BLaER1 (cell line): ENCODE measurements around the gene CROCC.
A peak's percentile ranks its signal among the peaks of the same experiment; 100 is the strongest.
"Not testable (repeated sequence)": the region's sequence is repeated elsewhere in the genome, so short reads cannot be mapped to it uniquely, and the experiment has no call there.

Experiments used
- H3K27ac ChIP-seq: shearing (Covaris generic); formaldehyde crosslinking; 2 replicates; pipeline ENCODE4 v1.8.1; 2022
- H3K27me3 ChIP-seq: shearing (Covaris generic); formaldehyde crosslinking; 2 replicates; pipeline ENCODE4 v1.8.1; 2022
- H3K36me3 ChIP-seq: shearing (Covaris generic); formaldehyde crosslinking; 2 replicates; pipeline ENCODE4 v1.8.1; 2022
- H3K4me1 ChIP-seq: shearing (Covaris generic); formaldehyde crosslinking; 2 replicates; pipeline ENCODE4 v1.8.1; 2022
- H3K4me2 ChIP-seq: shearing (Covaris generic); formaldehyde crosslinking; 2 replicates; pipeline ENCODE4 v1.8.1; 2022
- H3K4me3 ChIP-seq: shearing (Covaris generic); formaldehyde crosslinking; 2 replicates; pipeline ENCODE4 v1.8.1; 2022
- H3K9ac ChIP-seq: shearing (Covaris generic); formaldehyde crosslinking; 2 replicates; pipeline ENCODE4 v1.8.1; 2022
- H3K9me3 ChIP-seq: shearing (Covaris generic); formaldehyde crosslinking; 2 replicates; pipeline ENCODE4 v1.8.1; 2022
- H4K20me1 ChIP-seq: shearing (Covaris generic); formaldehyde crosslinking; 2 replicates; pipeline ENCODE4 v1.8.1; 2022
- Cebpa-rat ChIP-seq: shearing (Covaris generic); IDR thresholded peaks from 2 replicates; pipeline ENCODE4 v1.8.1; 2022

Gene CROCC

GRCh38 chr1:16913181-16913832 lies 8.4 kb upstream of the CROCC start:
- H3K9ac ChIP-seq, result peak overlapping the region; percentile 86
- H3K4me3 ChIP-seq, result peak overlapping the region; percentile 86
- H3K9me3 ChIP-seq, result no peaks in the 10 kb centered on the region
- no peaks in the 10 kb centered on the region for H4K20me1 ChIP-seq
- H3K36me3 ChIP-seq, result no peaks in the 10 kb centered on the region; the same call in 1 of the 2 replicates
- H3K4me2 ChIP-seq, result peak overlapping the region; percentile 96
- H3K4me1 ChIP-seq, result peaks cover 40% of the 10 kb centered on the region
- H3K27me3 ChIP-seq, result no peaks in the 10 kb centered on the region
- peak overlapping the region; percentile 62 for H3K27ac ChIP-seq
- no peak for TF ChIP-seq Cebpa-rat

- Histone ChIP-seq H3K4me1 (peaks cover 39% of the 10 kb centered on the region), H3K27me3 (no peaks in the 10 kb centered on the region), H3K36me3 (no peaks in the 10 kb centered on the region), H3K9me3 (no peaks in the 10 kb centered on the region), H3K4me3 (peak overlapping the region; percentile 86), H3K27ac (peak overlapping the region; percentile 86), H3K9ac (peak overlapping the region; percentile 86), H3K4me2 (peak overlapping the region; percentile 96), H4K20me1 (no peaks in the 10 kb centered on the region)
- TF ChIP-seq Cebpa-rat, result no peak
Observed at GRCh38 chr1:16913833-16914662, 7.7 kb upstream of the CROCC start.

GRCh38 chr1:16914928-16915626 lies 6.7 kb upstream of the CROCC start:
- Histone ChIP-seq H3K4me2 (peak overlapping the region; percentile 96), H3K4me1 (peaks cover 36% of the 10 kb centered on the region), H3K9ac (peak overlapping the region; percentile 86), H3K27ac (peak overlapping the region; percentile 86; the same call in 1 of the 2 replicates), H3K4me3 (peak overlapping the region; percentile 86)
- H4K20me1 ChIP-seq, H3K9me3 ChIP-seq, H3K36me3 ChIP-seq, H3K27me3 ChIP-seq: not testable (repeated sequence)

GRCh38 chr1:16915627-16915973 lies 6.1 kb upstream of the CROCC start:
- H3K4me3 ChIP-seq, result no peak overlapping the region
- H3K4me2 ChIP-seq, result peak overlapping the region; percentile 96; the same call in 1 of the 2 replicates
- no peaks in the 10 kb centered on the region for H3K9me3 ChIP-seq
- no peak for TF ChIP-seq Cebpa-rat
- no peaks in the 10 kb centered on the region for H3K27me3 ChIP-seq
- H4K20me1 ChIP-seq, result no peaks in the 10 kb centered on the region
- H3K9ac ChIP-seq, result 0 out of 2 replicates have a peak overlapping the region, but pooled peaks have one; percentile 86
- no peak overlapping the region for H3K27ac ChIP-seq
- H3K36me3 ChIP-seq, result no peaks in the 10 kb centered on the region
- peaks cover 34% of the 10 kb centered on the region for H3K4me1 ChIP-seq

GRCh38 chr1:16916036-16916880 lies 5.5 kb upstream of the CROCC start:
- not testable (repeated sequence) for H3K4me3 ChIP-seq, H3K36me3 ChIP-seq, H3K9ac ChIP-seq, H3K9me3 ChIP-seq, H3K4me2 ChIP-seq, H3K27ac ChIP-seq, H3K27me3 ChIP-seq, H4K20me1 ChIP-seq
- H3K4me1 ChIP-seq, result peaks cover 37% of the 10 kb centered on the region

- no peak for TF ChIP-seq Cebpa-rat
- no peak overlapping the region for H3K9ac ChIP-seq
- H3K4me1 ChIP-seq, result peaks cover 34% of the 10 kb centered on the region
- H3K4me3 ChIP-seq, result no peak overlapping the region
- peaks cover 12% of the 10 kb centered on the region; the same call in 1 of the 2 replicates for H4K20me1 ChIP-seq
- no peaks in the 10 kb centered on the region for H3K9me3 ChIP-seq
- H3K4me2 ChIP-seq, result no peak overlapping the region
- no peak overlapping the region for H3K27ac ChIP-seq
- H3K27me3 ChIP-seq, result no peaks in the 10 kb centered on the region
- H3K36me3 ChIP-seq, result no peaks in the 10 kb centered on the region
Observed at GRCh38 chr1:16918371-16918770, 3.4 kb upstream of the CROCC start.

- not testable (repeated sequence) for H3K9me3 ChIP-seq, H3K4me3 ChIP-seq, H3K9ac ChIP-seq, H3K27ac ChIP-seq, H3K27me3 ChIP-seq, H3K4me2 ChIP-seq, H3K36me3 ChIP-seq
- Histone ChIP-seq H3K4me1 (peaks cover 31% of the 10 kb centered on the region), H4K20me1 (peaks cover 12% of the 10 kb centered on the region; the same call in 1 of the 2 replicates)
Observed at GRCh38 chr1:16918936-16919665, 2.6 kb upstream of the CROCC start.

GRCh38 chr1:16920951-16921350 lies 780 bp upstream of the CROCC start:
- no peaks in the 10 kb centered on the region for H3K9me3 ChIP-seq
- peaks cover 28% of the 10 kb centered on the region for H3K4me1 ChIP-seq
- TF ChIP-seq Cebpa-rat, result no peak
- H4K20me1 ChIP-seq, result peaks cover 31% of the 10 kb centered on the region
- no peak overlapping the region for H3K4me3 ChIP-seq
- no peaks in the 10 kb centered on the region for H3K27me3 ChIP-seq
- H3K9ac ChIP-seq, result no peak overlapping the region
- peak overlapping the region; percentile 84 for H3K4me2 ChIP-seq
- no peaks in the 10 kb centered on the region for H3K36me3 ChIP-seq
- H3K27ac ChIP-seq, result no peak overlapping the region

GRCh38 chr1:16922466-16922865 lies 735 bp downstream of the CROCC start:
- Histone ChIP-seq H3K4me2 (peak overlapping the region; percentile 84), H3K4me3 (no peak overlapping the region)

More at GRCh38 chr1:16922466-16922865, 735 bp downstream of the CROCC start:
- Histone ChIP-seq H3K9ac (peak overlapping the region; percentile 51; the same call in 1 of the 2 replicates), H3K27me3 (no peaks in the 10 kb centered on the region), H3K9me3 (no peaks in the 10 kb centered on the region), H3K36me3 (no peaks in the 10 kb centered on the region), H4K20me1 (peaks cover 40% of the 10 kb centered on the region), H3K4me1 (peaks cover 43% of the 10 kb centered on the region), H3K27ac (no peak overlapping the region)
- no peak for TF ChIP-seq Cebpa-rat
